K562 treated with DMSO at 1 percent for 48 hours (cell line): ENCODE data around the gene ZBTB7C. TPM values are rescaled to one million over a fixed set of nuclear protein-coding genes. Genes with fewer than 3 reads are reported as not detected.

ENCODE experiments used
- total RNA-seq: library from RNA; unstranded; fragments of 300-600 nt; gene quantifications from 2 replicates; pipeline ENCODE4 v1.2.3, GENCODE V29; 2022; ENCODE audit warnings: low replicate concordance; ENCODE audit errors: extremely low read depth

ZBTB7C gene
- not detected in 2 replicates for total RNA-seq

DNA sequence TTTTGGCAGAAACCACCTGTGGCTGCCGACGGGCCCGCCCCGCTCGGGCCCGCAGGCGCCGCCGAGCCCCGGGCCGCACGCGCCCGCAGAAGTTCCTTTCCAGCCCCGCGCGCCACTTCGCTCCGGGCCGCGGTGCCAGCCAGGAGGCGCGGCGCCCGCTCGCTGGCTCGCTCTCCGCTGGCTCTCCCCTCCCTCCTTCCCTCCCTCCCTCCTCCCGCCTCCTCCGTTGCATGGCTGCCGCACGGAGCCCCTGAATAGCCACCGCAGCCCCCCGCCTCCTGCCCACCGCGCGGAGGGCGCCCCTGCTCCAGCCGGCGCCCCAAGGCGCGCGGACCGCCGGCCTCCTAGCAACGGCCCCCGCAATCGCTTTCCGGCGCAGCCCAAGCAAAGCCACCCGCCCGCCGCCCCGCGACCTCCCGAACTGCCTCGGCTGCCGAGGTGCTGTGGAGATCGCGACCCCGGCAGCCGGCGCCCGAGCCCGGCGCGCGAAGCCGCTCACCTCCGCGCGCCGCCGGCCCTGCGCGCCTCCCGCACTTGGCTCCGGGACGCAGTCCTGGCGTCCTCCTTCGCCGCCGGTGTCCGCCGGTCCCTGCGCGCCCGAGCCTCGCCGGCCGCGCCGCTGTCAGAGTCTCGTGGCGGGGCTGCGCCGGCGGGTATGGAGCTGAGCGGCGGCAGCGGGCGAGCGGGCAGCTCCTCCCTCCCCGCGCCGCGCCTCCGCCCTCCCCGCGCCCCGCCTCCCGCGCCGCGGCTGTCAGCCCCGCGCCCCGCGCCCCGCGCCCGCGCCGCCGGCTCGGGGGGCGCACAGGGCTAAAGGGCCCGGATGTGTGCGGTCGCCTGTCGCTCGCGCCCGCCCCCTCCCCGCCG lies at the start of gene ZBTB7C:
Gene ZBTB7C (minus strand): TSS at position 657 of the 864 bp plus-strand sequence.

Other genes starting within 250 kb of the ZBTB7C start
- gene CTIF, start 129.6 kb upstream of the ZBTB7C start, total RNA-seq, result not detected in 2 replicates